Measurements from ENCODE around the gene FRMPD2.

GRCh38 chr10:48285710-48286109 is 11.2 kb upstream of the FRMPD2 start:
- no peak for TF ChIP-seq REST (IDR thresholded peaks at IDR 0.05)
- no peak for TF ChIP-seq MAX (IDR thresholded peaks at IDR 0.05)
- no peak for TF ChIP-seq GABPA (IDR thresholded peaks at IDR 0.05 in 1 of 2, conservative IDR thresholded peaks at IDR 0.05 in 1 of 2)
- TF ChIP-seq JUND (IDR thresholded peaks at IDR 0.05): no peak
- TF ChIP-seq CTCF (IDR thresholded peaks at IDR 0.05; ENCODE audit: low read depth, low read length, missing input control): no peak
- TF ChIP-seq HNF4A (conservative IDR thresholded peaks at IDR 0.05): no peak
- no peak for TF ChIP-seq TAF1 (conservative IDR thresholded peaks at IDR 0.05)
- no peak for TF ChIP-seq ZBTB33 (IDR thresholded peaks at IDR 0.05)
